Muscle of back (tissue), 11 donors: ENCODE data around the gene NACC1. TPM values are rescaled to one million over a fixed set of nuclear protein-coding genes. Genes with fewer than 3 reads are reported as not detected.
A peak's percentile ranks its signal among the peaks of the same experiment; 100 is the strongest.

Experiments used
- DNase-seq, 3 donors: peaks; one replicate each; pipeline versions ENCODE4 v3.0.0 to v3.0.0-alpha.2; 2013
- polyA plus RNA-seq, 10 donors: library from polyadenylated mRNA; unstranded; fragments of 120-200 nt; gene quantifications; one replicate each; pipeline ENCODE4 v1.2.1, GENCODE V29; 2013; ENCODE audit not compliant: insufficient read length in 10 of 10

NACC1 gene
- polyA plus RNA-seq, 10 donors: 13.4 to 23.2 (median 17.3) TPM

GRCh38 chr19:13117176-13117771 is 790 bp upstream of the NACC1 start:
- DNase-seq: no peak

GRCh38 chr19:13118424-13119193 is 545 bp downstream of the NACC1 start:
- peak in 1 of 3 donors; percentile 49 for DNase-seq

GRCh38 chr19:13119627-13120026 is 1.6 kb downstream of the NACC1 start:
- no peak for DNase-seq

- no peak for DNase-seq
These were observed 2.0 kb downstream of the NACC1 start for GRCh38 chr19:13120031-13120430.

- DNase-seq: no peak
These were observed 2.8 kb downstream of the NACC1 start for GRCh38 chr19:13120817-13121216.

GRCh38 chr19:13121551-13122274 is 3.6 kb downstream of the NACC1 start:
- no peak for DNase-seq

- no peak for DNase-seq
These were observed 4.3 kb downstream of the NACC1 start for GRCh38 chr19:13122275-13122878.

- DNase-seq: no peak
These were observed 5.2 kb downstream of the NACC1 start for GRCh38 chr19:13122980-13123957.

GRCh38 chr19:13127051-13127450 is 9.0 kb downstream of the NACC1 start:
- peak in 1 of 3 donors; percentile 26 for DNase-seq

- no peak for DNase-seq
These were observed 9.9 kb downstream of the NACC1 start for GRCh38 chr19:13127811-13128575.

- no peak for DNase-seq
These were observed 10.5 kb downstream of the NACC1 start for GRCh38 chr19:13128583-13128982.

GRCh38 chr19:13129384-13129783 is 11.3 kb downstream of the NACC1 start:
- no peak for DNase-seq

- no peak for DNase-seq
These were observed 12.9 kb downstream of the NACC1 start for GRCh38 chr19:13130886-13131490.

GRCh38 chr19:13132471-13133180 is 14.6 kb downstream of the NACC1 start:
- no peak for DNase-seq

- no peak for DNase-seq
These were observed 15.3 kb downstream of the NACC1 start for GRCh38 chr19:13133241-13133870.

- DNase-seq: no peak
These were observed 16.6 kb downstream of the NACC1 start for GRCh38 chr19:13134626-13135025.

- DNase-seq: no peak
These were observed 17.3 kb downstream of the NACC1 start for GRCh38 chr19:13135068-13136062.
